Ovary (tissue), 9 donors: Measurements from ENCODE around the gene SLC25A41. TPM values are rescaled to one million over a fixed set of nuclear protein-coding genes. Genes with fewer than 3 reads are reported as not detected.
A peak's percentile ranks its signal among the peaks of the same experiment; 100 is the strongest.

Experiments
- DNase-seq, 5 donors: peaks; one replicate each; pipeline ENCODE4 v3.0.0-alpha.2; 2019 to 2020
- H3K27ac ChIP-seq, 2 donors: fragments of 200-600 bp; one replicate each; pipeline versions ENCODE4 v1.5.1 to v1.8.0; 2019 to 2022
- H3K27me3 ChIP-seq: fragments of 200-600 bp; one replicate; pipeline ENCODE4 v1.8.0; 2022
- H3K36me3 ChIP-seq: fragments of 200-600 bp; sonication (generic); one replicate; pipeline ENCODE4 v1.5.1; 2019
- H3K4me1 ChIP-seq: one replicate; pipeline ENCODE4 v1.8.1; 2013; ENCODE audit warnings: mild to moderate bottlenecking, moderate library complexity; ENCODE audit not compliant: insufficient read depth
- H3K4me3 ChIP-seq: fragments of 200-600 bp; sonication (generic); one replicate; pipeline ENCODE4 v1.5.1; 2017
- H3K9me3 ChIP-seq, 2 donors: fragments of 200-600 bp in 1 of 2; sonication (generic) in 1 of 2; one replicate each; pipeline versions ENCODE4 v1.5.1 to v1.8.1; 2013 to 2019; ENCODE audit warnings: mild to moderate bottlenecking in 1 of 2, moderate library complexity in 1 of 2
- EP300 ChIP-seq: sonication (generic); formaldehyde crosslinking; IDR thresholded peaks from one replicate; pipeline ENCODE4 v1.6.1; 2017; ENCODE audit warnings: antibody characterized with exemption
- POLR2A ChIP-seq: fragments of 450-650 bp; IDR thresholded peaks from one replicate; pipeline ENCODE4 v1.6.1; 2017; ENCODE audit warnings: antibody characterized with exemption, mild to moderate bottlenecking, moderate library complexity
- WGBS, 3 donors: extraction: QIAGEN DNeasy Blood & Tissue Kit in 1 of 3; methylation state at CpG; one replicate each; pipeline versions ENCODE4 v1.1.5 to v1.1.7; 2013 to 2017; 5-methylcytosine and 5-hydroxymethylcytosine counted together
- intact Hi-C, 4 donors: fragments of 100-400 bp; cut with DNase I; formaldehyde crosslinking; loops; one replicate each; pipeline versions ENCODE4 v1.11.0 to v1.15.1; 2022 to 2023
- polyA plus RNA-seq, 2 donors: library from polyadenylated mRNA; stranded (reverse); fragments of 200-250 nt in 1 of 2; fragments of 350-450 nt in 1 of 2; fragmentation: Illumina TruSeq in 1 of 2; extraction: RNeasy Lipid Tissue Mini Kit (QIAGEN cat#74804) in 1 of 2; gene quantifications; one replicate each; pipeline ENCODE4 v1.2.3, GENCODE V29; 2013 to 2014
- total RNA-seq, 7 donors: library from RNA; depleted of rRNA in 2 of 7; stranded (reverse); fragments of >200 nt in 2 of 7; fragmentation: NEBNext Ultra II Directional in 3 of 7; extraction: Animal tissue kit (Norgen Biotek cat#: 25700) in 3 of 7; gene quantifications; one replicate each; pipeline versions ENCODE4 v1.1.0 to v1.2.4, GENCODE V29; 2016 to 2023
- TF ChIP-seq, protein P1 (sequence below), 3 donors: fragments of 450-650 bp in 2 of 3; fragments of 200-600 bp in 1 of 3; IDR thresholded peaks; one replicate each; pipeline versions ENCODE4 v1.5.1 to v1.8.0; 2016 to 2022; ENCODE audit warnings: antibody characterized with exemption in 3 of 3, mild to moderate bottlenecking in 1 of 3
- donor health status: DM: no; HTN: no; CAD: no; lungs with moderate emphysema.
- donor health status: DM: no; HTN: no; CAD: no.
- donor health status: Bipolar disorder and iron deficiency.
- donor health status: DM: yes; HTN: yes; CAD: no.
- donor health status: DM: no; HTN: no; CAD: no.
- donor health status: DM: yes; HTN: yes; CAD: no.

Gene SLC25A41
- total and polyA plus RNA-seq, 9 donors = 0.20 to 0.52 (median 0.40) TPM; not detected in 5

DNA sequence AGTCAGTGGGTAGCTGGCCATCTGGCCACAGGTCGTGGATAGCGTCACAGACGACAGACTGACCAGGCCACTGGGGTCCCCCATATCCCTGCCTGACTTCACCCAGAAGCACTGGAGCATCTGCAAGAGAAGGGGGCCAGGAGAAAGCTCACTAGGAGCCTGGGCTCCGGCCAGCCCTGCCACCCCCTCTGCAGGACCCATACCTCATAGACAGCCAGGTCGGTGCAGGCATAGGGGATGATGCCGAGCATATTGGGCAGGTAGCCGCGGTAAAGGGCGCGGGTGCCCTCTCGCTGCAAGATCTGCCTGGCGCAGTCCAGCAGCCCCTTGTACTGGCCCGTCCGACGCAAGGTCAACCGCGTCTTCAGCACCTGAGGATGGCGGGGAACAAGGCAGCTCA lies 6.4 kb downstream of the SLC25A41 start:
- WGBS, 3 donors = 92 to 94% (median 92%) methylated on average over 18 of the region's 18 CpGs
- Histone ChIP-seq H3K9me3 (no peaks in the 10 kb centered on the region), H3K4me3 (no peak overlapping the region), H3K27me3 (no peaks in the 10 kb centered on the region), H3K27ac (no peak overlapping the region), H3K36me3 (no peaks in the 10 kb centered on the region), H3K4me1 (peaks cover 4% of the 10 kb centered on the region)
- no peak for TF ChIP-seq EP300
- TF ChIP-seq, protein P1, sequence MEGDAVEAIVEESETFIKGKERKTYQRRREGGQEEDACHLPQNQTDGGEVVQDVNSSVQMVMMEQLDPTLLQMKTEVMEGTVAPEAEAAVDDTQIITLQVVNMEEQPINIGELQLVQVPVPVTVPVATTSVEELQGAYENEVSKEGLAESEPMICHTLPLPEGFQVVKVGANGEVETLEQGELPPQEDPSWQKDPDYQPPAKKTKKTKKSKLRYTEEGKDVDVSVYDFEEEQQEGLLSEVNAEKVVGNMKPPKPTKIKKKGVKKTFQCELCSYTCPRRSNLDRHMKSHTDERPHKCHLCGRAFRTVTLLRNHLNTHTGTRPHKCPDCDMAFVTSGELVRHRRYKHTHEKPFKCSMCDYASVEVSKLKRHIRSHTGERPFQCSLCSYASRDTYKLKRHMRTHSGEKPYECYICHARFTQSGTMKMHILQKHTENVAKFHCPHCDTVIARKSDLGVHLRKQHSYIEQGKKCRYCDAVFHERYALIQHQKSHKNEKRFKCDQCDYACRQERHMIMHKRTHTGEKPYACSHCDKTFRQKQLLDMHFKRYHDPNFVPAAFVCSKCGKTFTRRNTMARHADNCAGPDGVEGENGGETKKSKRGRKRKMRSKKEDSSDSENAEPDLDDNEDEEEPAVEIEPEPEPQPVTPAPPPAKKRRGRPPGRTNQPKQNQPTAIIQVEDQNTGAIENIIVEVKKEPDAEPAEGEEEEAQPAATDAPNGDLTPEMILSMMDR (IDR thresholded peaks at IDR 0.05) = no peak
- TF ChIP-seq POLR2A = no peak
- intact Hi-C loops = loop anchor here in 1 of 4 donors (10.0 kb wide), 1 partner anchor 52 kb away; the partner anchor contains the start of genes ALKBH7 and PSPN
- peak in 1 of 5 donors; percentile 35 for DNase-seq

DNA sequence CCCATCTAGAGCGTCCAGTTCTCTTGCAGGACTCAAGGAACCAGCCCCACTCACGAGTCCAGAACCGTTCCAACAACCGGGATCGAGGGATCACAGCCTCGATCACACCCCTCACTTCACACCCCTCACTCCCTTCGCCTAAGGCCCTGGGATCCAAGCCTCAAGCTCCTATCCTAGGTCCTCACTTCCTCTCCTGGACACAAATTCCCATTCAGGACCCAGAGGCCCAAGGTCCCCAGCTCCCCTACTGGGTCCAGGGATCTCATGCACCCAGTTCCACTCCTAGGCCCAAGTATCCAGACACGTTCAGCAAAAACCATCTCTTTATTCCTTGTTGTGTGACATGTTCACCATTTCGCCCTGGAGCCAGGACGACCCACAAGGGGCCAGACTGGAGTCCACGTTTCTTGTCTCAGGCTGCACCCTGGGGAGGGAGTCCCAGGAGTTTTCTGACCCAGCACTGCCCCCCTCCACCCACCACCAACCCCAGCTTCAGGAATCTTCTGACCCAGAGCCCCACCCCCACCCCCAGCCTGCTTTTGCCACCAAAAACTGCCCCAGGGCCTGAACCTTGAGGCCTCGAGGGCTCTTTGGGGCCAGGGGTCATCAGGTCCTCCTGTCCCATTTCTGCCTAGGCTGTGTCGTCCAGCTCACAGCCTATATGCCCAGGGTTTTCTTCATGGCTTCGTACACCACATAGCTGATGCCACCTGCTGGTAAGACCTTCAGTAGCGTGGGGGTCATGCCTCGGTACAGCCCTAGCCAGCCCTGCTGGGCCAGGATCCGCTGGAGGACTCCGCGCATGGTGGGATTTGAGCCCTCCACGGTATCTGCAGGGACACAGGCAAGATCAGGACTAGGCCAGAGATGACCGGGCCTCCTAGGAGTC lies 7.6 kb downstream of the SLC25A41 start:
- Histone ChIP-seq H3K4me1 (peaks cover 4% of the 10 kb centered on the region), H3K27ac (peak overlapping the region; percentile 40 to 89), H3K27me3 (no peaks in the 10 kb centered on the region), H3K9me3 (no peaks in the 10 kb centered on the region), H3K4me3 (peak overlapping the region; percentile 12), H3K36me3 (no peaks in the 10 kb centered on the region)
- DNase-seq = peak in 3 of 5 donors; percentile 31 to 53 (median 40)
- intact Hi-C loops = loop anchor here in 1 of 4 donors (10.0 kb wide), 1 partner anchor 51 kb away; the partner anchor contains the start of genes ALKBH7 and PSPN
- WGBS, 3 donors = 89 to 92% (median 91%) methylated on average over 21 of the region's 21 CpGs
- TF ChIP-seq EP300 = no peak
- TF ChIP-seq, protein P1 (IDR thresholded peaks at IDR 0.05) = peak in 1 of 3 donors; percentile 13
- no peak for TF ChIP-seq POLR2A

DNA sequence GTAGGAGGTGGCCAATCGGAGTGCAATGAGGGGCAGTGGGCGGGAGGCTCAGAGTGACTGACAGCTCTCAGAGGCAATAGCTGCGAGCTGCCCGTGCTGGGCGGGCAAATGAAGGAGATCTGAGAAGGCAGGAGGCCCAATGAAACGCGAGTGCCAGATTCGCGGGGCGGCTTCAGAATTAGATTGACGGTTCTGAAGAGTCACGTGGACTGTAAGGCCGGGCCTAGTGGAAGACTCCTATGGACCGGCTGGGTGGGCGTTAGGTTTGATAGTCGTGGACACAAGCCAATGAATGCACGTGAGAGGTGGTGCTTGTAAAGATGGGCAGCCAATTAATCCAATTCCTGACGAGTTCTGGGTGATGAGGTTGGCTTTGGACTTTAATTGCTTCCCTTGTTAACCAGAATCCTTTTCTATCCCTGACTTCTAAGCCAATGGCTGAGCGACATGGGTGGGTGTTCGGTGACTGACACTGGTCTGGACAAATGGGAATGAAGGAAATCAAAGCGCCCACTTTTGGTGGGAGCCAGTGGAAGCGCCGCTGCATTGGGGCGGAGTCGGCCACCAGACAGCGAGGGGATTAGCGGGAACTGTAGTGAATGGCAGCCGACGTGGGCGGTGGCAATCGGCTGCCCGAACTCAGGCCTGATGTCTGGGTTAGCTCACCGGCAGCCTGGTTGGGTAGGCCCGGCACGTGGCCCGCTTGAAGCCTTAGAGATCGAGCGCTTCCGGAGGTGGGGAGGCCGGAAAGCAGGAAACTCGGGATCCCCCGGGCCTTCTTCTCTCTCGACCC lies 8.4 kb downstream of the SLC25A41 start:
- Histone ChIP-seq H3K4me3 (peak overlapping the region; percentile 12), H3K27ac (peak overlapping the region; percentile 40 to 89), H3K9me3 (no peaks in the 10 kb centered on the region), H3K27me3 (no peaks in the 10 kb centered on the region), H3K36me3 (no peaks in the 10 kb centered on the region), H3K4me1 (peaks cover 4% of the 10 kb centered on the region)
- peak; percentile 99 to 100 (median 100) for DNase-seq
- no peak for TF ChIP-seq EP300
- TF ChIP-seq, protein P1 (IDR thresholded peaks at IDR 0.05) = no peak
- TF ChIP-seq POLR2A = no peak
- intact Hi-C loops = loop anchor here in 1 of 4 donors (5.0 to 10.0 kb wide), 2 partner anchors 50 to 867 kb away; partner anchors contain the start of genes ALKBH7, INSR and PSPN
- 3 to 8% (median 5%) methylated on average over 43 of the region's 43 CpGs for WGBS, 3 donors
